D721Med (cell line): ENCODE measurements around the gene SCNN1B.

Experiments used
- DNase-seq: peaks from one replicate; pipeline ENCODE4 v3.0.0; 2011; ENCODE audit warnings: low spot score; ENCODE audit not compliant: insufficient read length
- FAIRE-seq: peaks from 2 replicates; lab custom pipeline; 2011; peaks lifted over from hg19 to GRCh38; lab: Jason Lieb, UNC
- TF ChIP-seq, protein P1 (sequence below): IDR thresholded peaks from 2 replicates; pipeline ENCODE4 v1.5.1; 2012; ENCODE audit warnings: mild to moderate bottlenecking, control low read depth; ENCODE audit not compliant: insufficient read depth; ENCODE audit errors: missing control alignments

SCNN1B gene

GRCh38 chr16:23339787-23340186, 37.7 kb downstream of the SCNN1B start:
- TF ChIP-seq, protein P1, sequence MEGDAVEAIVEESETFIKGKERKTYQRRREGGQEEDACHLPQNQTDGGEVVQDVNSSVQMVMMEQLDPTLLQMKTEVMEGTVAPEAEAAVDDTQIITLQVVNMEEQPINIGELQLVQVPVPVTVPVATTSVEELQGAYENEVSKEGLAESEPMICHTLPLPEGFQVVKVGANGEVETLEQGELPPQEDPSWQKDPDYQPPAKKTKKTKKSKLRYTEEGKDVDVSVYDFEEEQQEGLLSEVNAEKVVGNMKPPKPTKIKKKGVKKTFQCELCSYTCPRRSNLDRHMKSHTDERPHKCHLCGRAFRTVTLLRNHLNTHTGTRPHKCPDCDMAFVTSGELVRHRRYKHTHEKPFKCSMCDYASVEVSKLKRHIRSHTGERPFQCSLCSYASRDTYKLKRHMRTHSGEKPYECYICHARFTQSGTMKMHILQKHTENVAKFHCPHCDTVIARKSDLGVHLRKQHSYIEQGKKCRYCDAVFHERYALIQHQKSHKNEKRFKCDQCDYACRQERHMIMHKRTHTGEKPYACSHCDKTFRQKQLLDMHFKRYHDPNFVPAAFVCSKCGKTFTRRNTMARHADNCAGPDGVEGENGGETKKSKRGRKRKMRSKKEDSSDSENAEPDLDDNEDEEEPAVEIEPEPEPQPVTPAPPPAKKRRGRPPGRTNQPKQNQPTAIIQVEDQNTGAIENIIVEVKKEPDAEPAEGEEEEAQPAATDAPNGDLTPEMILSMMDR = no peak

GRCh38 chr16:23342083-23342640, 40.1 kb downstream of the SCNN1B start:
- TF ChIP-seq, protein P1 = no peak
- FAIRE-seq (no peak), DNase-seq (no peak)

More at GRCh38 chr16:23339787-23340186, 37.7 kb downstream of the SCNN1B start:
- no peak for FAIRE-seq
- no peak for DNase-seq

- TF ChIP-seq, protein P1 = no peak
- DNase-seq (no peak), FAIRE-seq (no peak)
Observed at GRCh38 chr16:23343643-23344612, 41.8 kb downstream of the SCNN1B start.

DNA sequence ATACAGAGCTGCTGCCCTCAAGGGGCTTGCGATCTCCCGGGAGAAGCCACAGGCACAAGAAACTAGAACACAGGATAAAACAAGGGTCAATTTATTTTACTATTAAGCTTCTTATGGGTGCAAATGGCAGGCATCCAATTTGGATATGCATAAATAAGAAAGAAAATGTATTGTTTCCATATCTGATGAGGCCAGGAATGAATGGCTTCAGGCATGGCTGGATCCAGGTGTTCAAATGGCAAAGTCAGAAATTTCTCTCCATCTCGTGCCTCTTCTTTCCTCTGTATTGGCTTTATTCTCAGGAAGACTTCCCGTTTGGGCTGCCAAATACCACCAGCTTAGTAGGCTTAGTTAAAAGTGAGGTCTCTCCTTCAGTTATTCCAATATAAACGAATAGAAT, 43.1 kb downstream of the SCNN1B start:
- TF ChIP-seq, protein P1 = no peak
- no peak for FAIRE-seq
- no peak for DNase-seq

DNA sequence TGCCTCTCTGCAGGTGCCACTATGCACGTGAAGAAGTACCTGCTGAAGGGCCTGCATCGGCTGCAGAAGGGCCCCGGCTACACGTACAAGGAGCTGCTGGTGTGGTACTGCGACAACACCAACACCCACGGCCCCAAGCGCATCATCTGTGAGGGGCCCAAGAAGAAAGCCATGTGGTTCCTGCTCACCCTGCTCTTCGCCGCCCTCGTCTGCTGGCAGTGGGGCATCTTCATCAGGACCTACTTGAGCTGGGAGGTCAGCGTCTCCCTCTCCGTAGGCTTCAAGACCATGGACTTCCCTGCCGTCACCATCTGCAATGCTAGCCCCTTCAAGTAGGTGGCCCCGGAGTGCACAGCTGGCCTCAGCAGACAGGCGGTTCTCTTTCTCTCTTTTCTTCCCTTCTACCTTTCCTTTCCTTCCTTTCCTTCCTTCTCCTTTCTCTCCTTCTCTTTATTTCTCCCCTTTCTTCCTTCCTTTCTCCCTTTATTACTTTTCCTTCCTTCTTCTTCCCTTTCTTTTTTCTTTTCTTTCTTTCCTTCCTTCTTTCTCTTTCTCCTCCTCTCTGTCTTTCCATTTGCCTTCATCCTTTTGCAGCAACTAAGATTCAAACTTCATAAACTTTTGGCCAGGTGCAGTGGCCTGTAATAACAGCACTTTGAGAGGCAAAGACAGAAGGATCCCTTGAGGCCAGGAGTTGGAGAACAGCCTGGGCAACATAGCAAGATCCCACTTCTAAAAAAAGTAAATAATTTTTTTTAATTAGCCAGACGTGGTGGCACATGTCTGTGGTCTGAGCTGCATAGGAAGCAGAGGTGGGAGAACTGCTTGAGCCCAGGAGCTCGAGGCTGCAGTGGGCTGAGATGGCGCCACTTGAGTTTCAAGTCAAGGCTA, 46.7 kb downstream of the SCNN1B start:
- TF ChIP-seq, protein P1 = no peak
- FAIRE-seq = no peak
- DNase-seq = no peak

DNA sequence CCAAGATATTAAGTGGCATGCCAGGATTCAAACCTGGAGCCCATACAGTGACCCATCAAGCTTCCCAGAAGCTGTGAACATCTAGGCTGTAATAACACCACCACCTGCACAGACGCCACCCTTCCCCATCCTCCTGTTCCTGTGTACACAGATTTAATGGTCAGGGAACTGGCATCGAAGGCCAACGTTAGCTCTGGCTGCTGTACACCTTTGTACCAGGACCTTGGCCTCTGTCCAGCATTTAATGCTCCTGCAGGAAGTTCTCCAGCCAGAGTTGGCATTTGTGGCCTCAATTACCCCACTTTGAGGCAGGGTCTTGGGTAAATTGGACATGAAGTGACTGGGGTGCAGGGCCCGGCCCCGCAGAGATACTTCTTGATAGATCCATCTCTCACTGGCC, 49.3 kb downstream of the SCNN1B start:
- TF ChIP-seq, protein P1 = no peak
- FAIRE-seq (no peak), DNase-seq (no peak)
